HG03097 (cell line): Measurements from ENCODE around the gene AKAP9.
"Not testable (repeated sequence)": the region's sequence is repeated elsewhere in the genome, so short reads cannot be mapped to it uniquely, and the experiment has no call there.

Experiments used
- ATAC-seq: cut with Tn5 transposase; IDR thresholded peaks from one replicate; pipeline ENCODE4 v1.9.1; 2021; ENCODE audit not compliant: unreplicated experiment, low FRiP score

The AKAP9 gene

GRCh38 chr7:91940572-91941341, at the start of gene AKAP9:
AKAP9 (plus strand) TSS chr7:91940862; CDS start chr7:91941100, 238 bp downstream.
- peak; percentile 95 for ATAC-seq

GRCh38 chr7:91892099-91892705, 48.5 kb upstream of the AKAP9 start:
- no peak for ATAC-seq

GRCh38 chr7:91892821-91893340, 47.8 kb upstream of the AKAP9 start:
- no peak for ATAC-seq

- ATAC-seq, result not testable (repeated sequence)
These were observed 47.0 kb upstream of the AKAP9 start for GRCh38 chr7:91893699-91894098.

- ATAC-seq, result no peak
These were observed 45.7 kb upstream of the AKAP9 start for GRCh38 chr7:91894781-91895480.

- ATAC-seq, result no peak
These were observed 42.2 kb upstream of the AKAP9 start for GRCh38 chr7:91898240-91898992.

GRCh38 chr7:91899563-91899962, 41.1 kb upstream of the AKAP9 start:
- no peak for ATAC-seq

- no peak for ATAC-seq
These were observed 30.5 kb upstream of the AKAP9 start for GRCh38 chr7:91910171-91910570.

GRCh38 chr7:91911121-91911520, 29.5 kb upstream of the AKAP9 start:
- ATAC-seq, result no peak

- no peak for ATAC-seq
These were observed 28.2 kb upstream of the AKAP9 start for GRCh38 chr7:91912494-91912893.

GRCh38 chr7:91913612-91914011, 27.1 kb upstream of the AKAP9 start:
- no peak for ATAC-seq

GRCh38 chr7:91915401-91916050, 25.1 kb upstream of the AKAP9 start:
- ATAC-seq, result no peak

- ATAC-seq, result no peak
These were observed 24.6 kb upstream of the AKAP9 start for GRCh38 chr7:91916051-91916440.

GRCh38 chr7:91918356-91918755, 22.3 kb upstream of the AKAP9 start:
- ATAC-seq, result no peak

GRCh38 chr7:91922857-91923256, 17.8 kb upstream of the AKAP9 start:
- ATAC-seq, result no peak

GRCh38 chr7:91927912-91928311, 12.8 kb upstream of the AKAP9 start:
- ATAC-seq, result no peak

GRCh38 chr7:91929463-91929862, 11.2 kb upstream of the AKAP9 start:
- ATAC-seq, result peak; percentile 76

GRCh38 chr7:91940171-91940570, 491 bp upstream of the AKAP9 start:
- ATAC-seq, result no peak

- ATAC-seq, result peak; percentile 36
These were observed 788 bp downstream of the AKAP9 start for GRCh38 chr7:91941450-91941849.

- ATAC-seq, result no peak
These were observed 1.6 kb downstream of the AKAP9 start for GRCh38 chr7:91942312-91942711.
